Measurements from ENCODE around the gene PHYKPL.

The PHYKPL gene

DNA sequence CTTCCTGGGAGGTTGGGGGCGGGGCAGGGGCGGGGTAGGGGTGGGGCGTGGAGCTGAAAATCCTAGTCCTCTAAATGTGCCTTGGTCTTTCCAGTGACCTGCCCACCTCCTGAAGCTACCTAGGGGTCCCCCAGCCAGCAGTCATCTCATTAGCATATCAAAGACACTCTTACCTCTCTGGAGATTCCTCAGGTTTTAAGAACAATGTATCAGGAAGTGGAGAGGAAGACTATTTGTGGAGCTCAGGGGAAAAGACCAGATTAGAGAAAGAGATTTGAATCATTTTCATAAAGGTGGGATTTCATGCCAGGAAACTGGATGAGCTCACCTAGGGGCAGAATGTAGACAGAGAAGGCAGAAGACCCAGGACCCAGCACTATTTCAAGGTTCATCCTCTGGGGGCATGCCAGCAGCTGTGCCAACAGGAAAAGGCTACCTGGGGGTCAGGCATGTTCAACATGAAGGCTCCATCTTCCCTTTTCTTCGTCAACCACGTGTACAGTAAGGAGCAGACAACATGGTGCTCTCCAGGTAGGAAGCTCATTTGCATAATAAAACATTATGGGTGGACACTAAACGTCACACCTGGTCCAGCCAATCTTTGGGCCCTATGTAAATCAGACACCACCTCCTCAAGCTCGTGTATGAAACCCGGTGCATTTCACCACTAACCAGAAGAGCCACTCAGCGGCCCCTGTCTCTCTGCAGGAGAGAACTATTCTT is 52.3 kb downstream of the PHYKPL start:
- DNase-seq, result no peak

DNA sequence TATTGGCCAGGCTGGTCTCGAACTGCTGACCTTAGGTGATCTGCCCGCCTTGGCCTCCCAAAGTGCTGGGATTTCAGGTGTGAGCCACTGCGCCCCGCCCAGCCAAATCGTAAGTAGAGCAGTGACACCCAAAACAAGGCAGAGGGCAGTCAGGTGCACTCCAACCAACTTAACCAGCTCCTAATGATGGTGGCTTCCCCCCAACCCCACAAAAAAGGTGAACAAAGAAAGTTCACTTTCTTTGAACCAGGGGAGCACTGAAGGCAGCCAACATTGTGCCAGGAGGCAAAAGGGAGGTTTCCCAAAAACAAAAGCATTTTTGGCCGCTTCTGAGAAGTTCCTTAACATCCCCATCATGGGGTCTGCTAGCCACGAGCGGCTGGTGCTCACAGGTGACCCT is 55.0 kb downstream of the PHYKPL start:
- no peak for DNase-seq

DNA sequence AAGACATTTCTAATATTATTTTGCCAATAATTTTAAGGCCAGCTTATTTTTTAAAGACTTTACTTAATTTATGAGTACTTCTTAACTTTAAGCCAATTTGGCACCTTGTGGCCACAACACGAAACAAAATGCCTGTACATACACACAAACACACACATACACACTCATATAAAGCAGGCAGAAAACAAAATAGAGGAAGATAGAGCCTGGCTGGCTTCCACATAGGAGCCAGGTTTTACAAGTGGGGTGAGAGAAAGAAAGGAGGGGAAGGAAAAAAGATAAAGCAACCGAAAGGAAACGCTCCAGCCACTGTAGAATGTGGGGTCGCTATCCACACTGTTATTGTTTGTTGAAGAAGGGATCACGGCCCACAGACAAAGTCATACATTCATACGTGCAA is 55.8 kb downstream of the PHYKPL start:
- no peak for DNase-seq

DNA sequence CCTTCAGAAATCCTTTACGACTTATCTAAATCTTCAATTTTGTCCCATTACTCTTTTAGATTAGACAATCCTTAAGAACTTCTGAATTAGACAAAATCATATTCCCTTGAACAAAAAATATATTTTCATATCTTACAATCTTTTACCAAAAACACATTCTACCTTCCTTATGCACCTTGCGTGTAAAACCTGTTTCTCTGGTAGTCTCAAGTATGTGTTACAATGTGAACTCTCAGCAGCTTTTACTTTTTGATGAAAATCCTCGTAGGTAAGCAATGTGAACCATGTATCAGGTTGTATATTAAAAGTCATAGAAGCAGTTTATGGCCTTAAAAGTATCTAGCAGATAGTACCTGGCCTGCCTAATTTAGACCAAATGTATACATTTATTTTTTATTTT is 58.1 kb downstream of the PHYKPL start:
- no peak for DNase-seq

DNA sequence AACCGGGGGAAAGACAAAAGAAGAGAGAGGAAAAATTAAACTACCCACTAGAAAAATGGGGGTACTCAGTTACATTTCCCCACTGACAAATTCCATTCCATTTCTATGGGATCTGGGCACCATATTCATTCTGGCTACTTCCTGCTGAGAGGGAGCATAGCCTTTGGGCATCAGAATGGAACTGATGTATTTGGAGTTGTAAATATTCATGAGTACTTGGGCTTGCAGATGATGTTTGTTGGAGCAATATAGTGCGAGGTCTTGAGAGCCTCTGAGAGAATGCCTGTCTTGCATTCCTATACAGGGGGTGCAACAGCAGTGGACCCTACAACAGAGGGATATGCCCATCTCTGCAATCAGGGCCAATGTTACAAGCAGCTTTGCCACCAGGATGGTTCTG is 62.1 kb downstream of the PHYKPL start:
- DNase-seq, result no peak

DNA sequence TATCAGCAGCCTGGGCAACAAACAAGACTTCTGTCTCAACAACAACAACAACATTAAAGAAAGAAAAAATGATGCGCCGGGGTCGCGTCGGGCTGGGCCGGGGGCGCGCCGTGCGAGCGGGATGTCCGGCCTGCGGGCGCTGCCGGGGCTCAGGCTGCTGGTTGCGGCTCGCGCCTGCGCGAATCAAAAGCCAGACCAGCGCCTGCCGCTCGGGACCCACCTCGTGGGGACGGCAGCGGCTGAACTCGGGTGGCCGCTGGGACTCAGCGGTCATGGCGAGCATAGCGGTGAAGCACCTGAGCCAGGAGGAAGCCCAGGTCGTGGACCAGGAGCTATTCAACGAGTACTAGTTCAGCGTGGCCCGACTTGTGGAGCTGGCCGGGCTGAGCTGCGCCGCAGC is 67.0 kb downstream of the PHYKPL start:
- no peak for DNase-seq

DNA sequence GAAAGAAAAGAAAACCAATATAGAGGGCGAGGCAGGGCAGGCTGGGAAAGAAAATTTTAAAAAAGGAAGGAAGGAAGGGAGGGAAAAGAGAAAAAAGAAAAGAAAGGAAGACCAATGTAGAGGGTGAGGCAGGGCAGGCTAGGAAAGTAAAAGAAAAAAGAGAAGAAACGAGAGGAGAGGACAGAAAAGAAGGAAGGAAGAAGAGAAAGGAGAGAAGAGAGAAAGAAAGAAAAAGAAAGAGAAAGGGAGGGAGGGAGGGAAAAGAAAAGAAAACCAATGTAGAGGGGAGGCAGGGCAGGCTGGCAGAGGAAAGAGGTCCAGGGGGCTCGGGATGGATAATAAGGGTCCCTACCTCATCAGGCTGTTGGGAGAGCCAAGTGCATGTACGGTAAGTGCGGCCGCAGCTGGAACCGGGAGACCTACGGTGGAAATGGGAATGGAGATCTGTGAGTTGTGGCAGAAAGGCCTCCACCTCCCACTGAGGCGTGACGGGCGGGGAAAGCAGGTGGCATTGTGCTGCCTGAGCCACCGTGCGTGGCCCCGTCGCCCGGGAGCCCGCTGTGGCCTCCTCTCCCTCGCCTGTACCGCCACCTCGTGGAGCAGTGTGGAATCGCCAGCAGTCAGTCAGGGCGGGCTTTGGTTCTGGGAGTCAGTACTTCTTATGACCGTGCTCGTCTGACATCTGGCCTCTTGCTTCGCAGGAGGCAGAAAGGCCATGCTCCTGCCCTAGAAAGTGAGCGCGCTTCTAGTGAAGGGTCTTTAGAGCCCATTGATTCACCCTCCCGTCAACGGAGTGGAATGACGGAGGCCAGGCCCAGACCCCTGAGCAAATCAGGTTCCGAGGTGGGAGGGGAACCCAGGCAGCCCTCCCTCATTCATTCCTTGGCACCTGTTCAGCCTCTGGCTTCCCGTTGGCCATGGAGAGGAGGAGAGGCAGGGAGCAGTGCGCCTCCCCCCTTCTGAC is 68.5 kb downstream of the PHYKPL start:
- peak; percentile 98 to 99 for DNase-seq

DNA sequence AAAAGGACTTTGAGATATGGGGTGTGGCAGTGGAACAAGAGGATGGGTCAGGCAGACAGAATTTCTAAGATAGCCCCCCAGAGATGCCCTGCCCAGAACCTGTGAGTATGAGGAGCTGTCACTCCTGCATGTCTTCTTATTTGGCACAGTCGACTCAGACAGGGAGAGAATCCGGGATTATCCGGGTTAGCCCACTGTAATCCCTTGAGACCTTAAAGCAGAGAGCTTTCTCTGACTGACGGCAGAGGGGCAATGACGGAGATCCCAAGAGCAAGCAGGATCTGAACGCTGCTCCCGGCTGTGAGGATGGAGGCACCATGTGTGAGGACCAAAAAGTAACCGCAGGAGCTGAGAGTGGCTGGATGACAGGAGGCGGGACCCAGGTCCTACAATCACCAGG is 70.1 kb downstream of the PHYKPL start:
- no peak for DNase-seq

DNA sequence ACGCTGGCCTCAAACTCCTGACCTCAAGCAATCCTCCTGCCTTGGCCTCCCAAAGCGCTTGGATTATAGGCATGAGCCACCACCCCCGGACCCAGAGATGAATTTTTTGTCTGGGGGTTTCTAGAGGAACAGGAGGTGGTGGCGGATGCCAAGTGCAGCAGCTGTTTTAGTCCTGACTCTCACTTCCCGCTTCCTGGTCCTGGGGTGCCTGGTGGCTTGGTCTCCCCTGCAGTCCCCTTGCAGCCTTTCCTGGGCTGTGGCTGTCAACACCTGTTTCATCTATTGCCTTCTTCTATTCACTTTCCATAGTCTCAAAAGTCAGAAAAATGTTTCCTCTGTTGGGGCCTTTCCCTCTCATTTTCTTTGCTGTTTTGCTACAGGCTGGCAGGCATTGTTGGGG is 72.4 kb downstream of the PHYKPL start:
- no peak for DNase-seq
